Measurements from ENCODE around the gene C2orf76.

- no peak for TF ChIP-seq POLR2AphosphoS5 (IDR thresholded peaks at IDR 0.05)
- TF ChIP-seq CTCF (IDR thresholded peaks at IDR 0.05), result no peak
- TF ChIP-seq POLR2A (IDR thresholded peaks at IDR 0.05), result no peak
These were observed 6.9 kb downstream of the C2orf76 start for GRCh38 chr2:119359774-119360173.
